Endothelial cell of umbilical vein (primary cell): ENCODE results near the gene NHS. TPM values are rescaled to one million over a fixed set of nuclear protein-coding genes. Genes with fewer than 3 reads are reported as not detected.

Experiments
- BruUV-seq: library from RNA; stranded (reverse); fragments of 400-500 nt; replicated peaks from 2 replicates; lab custom pipeline; 2021; lab: Mats Ljungman, UMichigan
- CTCF ChIA-PET: fragments of 300-600, 350-600 bp; sonication (Branson Sonifier 250); formaldehyde crosslinking; loops from one replicate; lab custom pipeline; 2021; ENCODE audit warnings: antibody characterized with exemption, inconsistent platforms; lab: Charles Lee
- POLR2A ChIA-PET: fragments of 300-600, 350-600 bp; sonication (Branson Sonifier 250); formaldehyde crosslinking; loops from one replicate; lab custom pipeline; 2021; ENCODE audit warnings: antibody characterized with exemption, inconsistent platforms; lab: Charles Lee
- DNase-seq: peaks from one replicate; pipeline ENCODE4 v3.0.0-alpha.2; 2011; ENCODE audit warnings: low read depth, low spot score
- FAIRE-seq: peaks from 2 replicates; lab custom pipeline; 2011; peaks lifted over from hg19 to GRCh38; lab: Jason Lieb, UNC
- H2AFZ ChIP-seq: 2 replicates; pipeline ENCODE4 v1.6.0; 2012; ENCODE audit warnings: low read depth, low read length, control low read depth, inconsistent platforms
- H3K27ac ChIP-seq: 2 replicates; pipeline ENCODE4 v1.5.1; 2011; ENCODE audit warnings: low read depth, mild to moderate bottlenecking, control low read depth, low read length, moderate library complexity; ENCODE audit not compliant: insufficient read depth
- H3K27me3 ChIP-seq, 2 experiments: 2 replicates each; pipeline versions ENCODE4 v1.6.0 to v1.6.1; 2011; ENCODE audit warnings: low read length in 2 of 2, mixed read lengths in 1 of 2; ENCODE audit not compliant: control insufficient read depth in 2 of 2, insufficient read depth in 2 of 2
- H3K36me3 ChIP-seq, 2 experiments: 2 replicates in 1 of 2; 3 replicates in 1 of 2; pipeline ENCODE4 v1.5.1; 2011; ENCODE audit warnings: low read length in 2 of 2, mild to moderate bottlenecking in 1 of 2, moderate library complexity in 1 of 2; ENCODE audit not compliant: control insufficient read depth in 2 of 2, insufficient read depth in 2 of 2; ENCODE audit errors: extremely low read depth in 1 of 2
- H3K4me1 ChIP-seq: 3 replicates; pipeline ENCODE4 v1.5.1; 2011; ENCODE audit warnings: mild to moderate bottlenecking, low read length; ENCODE audit not compliant: control insufficient read depth, insufficient read depth; ENCODE audit errors: extremely low read depth
- H3K4me2 ChIP-seq: 2 replicates; pipeline ENCODE4 v1.6.1; 2011; ENCODE audit warnings: low read length, control low read depth, mixed read lengths; ENCODE audit not compliant: insufficient read depth
- H3K4me3 ChIP-seq, 3 experiments: fragments of 200-600 bp in 1 of 3; sonication (generic), shearing (Covaris generic) in 1 of 3; replicated peaks in 1 of 3; 2 replicates each; pipeline ENCODE4 v1.5.1; 2011 to 2016; ENCODE audit warnings: control low read depth in 3 of 3, low read length in 3 of 3, mild to moderate bottlenecking in 2 of 3, inconsistent platforms in 1 of 3, low read depth in 1 of 3, moderate library complexity in 1 of 3; ENCODE audit not compliant: insufficient read depth in 1 of 3
- H3K79me2 ChIP-seq: 2 replicates; pipeline ENCODE4 v1.6.0; 2012; ENCODE audit warnings: low read length, inconsistent platforms; ENCODE audit not compliant: control insufficient read depth, insufficient read depth
- H3K9ac ChIP-seq: replicated peaks from 2 replicates; pipeline ENCODE3; 2011; ENCODE audit warnings: low read length, control low read depth; ENCODE audit not compliant: insufficient read depth; ENCODE audit errors: extremely low read depth
- H3K9me1 ChIP-seq: replicated peaks from 3 replicates; pipeline ENCODE4 v1.6.0; 2011; ENCODE audit warnings: mild to moderate bottlenecking, low read length; ENCODE audit not compliant: control insufficient read depth, insufficient read depth; ENCODE audit errors: extremely low read depth
- H3K9me3 ChIP-seq: replicated peaks from 2 replicates; pipeline ENCODE4 v1.5.1; 2012; ENCODE audit warnings: low read length, inconsistent platforms; ENCODE audit not compliant: control insufficient read depth, insufficient read depth
- H4K20me1 ChIP-seq: replicated peaks from 2 replicates; pipeline ENCODE3; 2011; ENCODE audit warnings: mild to moderate bottlenecking, low read length; ENCODE audit not compliant: control insufficient read depth, insufficient read depth; ENCODE audit errors: extremely low read depth
- EZH2 ChIP-seq: IDR thresholded peaks from 2 replicates; pipeline ENCODE4 v1.6.1; 2012; ENCODE audit warnings: borderline replicate concordance, low read depth, mild to moderate bottlenecking, moderate library complexity, low read length, inconsistent platforms; ENCODE audit not compliant: severe bottlenecking
- FOS ChIP-seq: IDR thresholded peaks from 2 replicates; pipeline ENCODE4 v1.6.1; 2011; ENCODE audit warnings: mild to moderate bottlenecking, low read length, moderate library complexity, borderline replicate concordance; ENCODE audit not compliant: insufficient read depth
- GATA2 ChIP-seq: IDR thresholded peaks from 2 replicates; pipeline ENCODE4 v1.7.0; 2011; ENCODE audit warnings: low read depth, mild to moderate bottlenecking, moderate library complexity, mixed read lengths, low read length; ENCODE audit not compliant: insufficient read length, insufficient read depth
- JUN ChIP-seq: IDR thresholded peaks from 2 replicates; pipeline ENCODE4 v1.6.1; 2011; ENCODE audit warnings: borderline replicate concordance, low read depth; ENCODE audit not compliant: insufficient read length, insufficient read depth
- MYC ChIP-seq: IDR thresholded peaks from one replicate; pipeline ENCODE4 v1.6.1; 2011; ENCODE audit warnings: mild to moderate bottlenecking, low read depth, low read length
- POLR2A ChIP-seq: IDR thresholded peaks from 2 replicates; pipeline ENCODE4 v1.6.1; 2012; ENCODE audit warnings: low read depth, mild to moderate bottlenecking, control low read depth, low read length
- POLR2AphosphoS5 ChIP-seq: IDR thresholded peaks from 2 replicates; pipeline ENCODE4 v1.6.1; 2012; ENCODE audit warnings: low read depth, mild to moderate bottlenecking, control low read depth, low read length, moderate library complexity; ENCODE audit not compliant: insufficient read depth
- dilution Hi-C: fragments of 300-500 bp; cut with MboI; formaldehyde crosslinking; loops from one replicate; pipeline ENCODE4 v1.15.0; 2019; ENCODE audit warnings: low sequenced_read_pairs; ENCODE audit not compliant: extremely low pct_ligation_motif_present
- intact Hi-C: fragments of 100-400 bp; cut with micrococcal nuclease; formaldehyde crosslinking; loops from one replicate; pipeline ENCODE4 v1.10.0; 2022
- polyA plus RNA-seq, 4 experiments: library from polyadenylated mRNA; depleted of rRNA in 3 of 4; stranded (reverse) in 3 of 4; unstranded in 1 of 4; fragments of >200 nt; gene quantifications; 2 replicates each; pipeline versions ENCODE4 v1.2.1 to v1.2.3, GENCODE V29; 2011 to 2012; ENCODE audit warnings: missing spikeins in 1 of 4
- total RNA-seq: library from RNA; stranded (reverse); gene quantifications from 2 replicates; pipeline ENCODE4 v1.2.3, GENCODE V29; 2021
- TF ChIP-seq, protein P1 (sequence below), 2 donors: IDR thresholded peaks; 1 replicate in 1 of 2; 2 replicates in 1 of 2; pipeline ENCODE4 v1.5.1; 2011; ENCODE audit warnings: low read length in 2 of 2, mild to moderate bottlenecking in 2 of 2, moderate library complexity in 2 of 2, control low read depth in 1 of 2, inconsistent platforms in 1 of 2, low read depth in 1 of 2; ENCODE audit not compliant: insufficient read depth in 1 of 2; ENCODE audit errors: extremely low read depth in 1 of 2
- TF ChIP-seq, protein P2 (sequence below): IDR thresholded peaks from 2 replicates; pipeline ENCODE4 v1.6.1; 2011; ENCODE audit not compliant: insufficient read depth, insufficient read length

The NHS gene
- total and polyA plus RNA-seq, 2 donors (not counting 3 experiments of a cell fraction or from before 2014, with no cell fraction given): 0.07 to 0.46 TPM

- FAIRE-seq: no peak
These were observed 122.2 kb downstream of the NHS start for GRCh38 chrX:17497193-17497592.

GRCh38 chrX:17499512-17499911 lies 124.5 kb downstream of the NHS start:
- Histone ChIP-seq H3K9me3 (no peaks in the 10 kb centered on the region), H3K4me3 (no peak overlapping the region), H3K9ac (no peak overlapping the region), H3K79me2 (no peaks in the 10 kb centered on the region), H3K4me1 (no peaks in the 10 kb centered on the region), H3K27ac (no peak overlapping the region), H2AFZ (no peak overlapping the region), H4K20me1 (no peaks in the 10 kb centered on the region), H3K9me1 (no peaks in the 10 kb centered on the region), H3K4me2 (no peak overlapping the region), H3K27me3 (no peaks in the 10 kb centered on the region), H3K36me3 (no peaks in the 10 kb centered on the region)
- CTCF ChIA-PET: no interaction called here
- DNase-seq (no peak), FAIRE-seq (no peak)
- BruUV-seq: no TSS peak
- dilution Hi-C loops: no loop called here
- no peak for TF ChIP-seq EZH2
- TF ChIP-seq MYC: no peak
- TF ChIP-seq, protein P1, sequence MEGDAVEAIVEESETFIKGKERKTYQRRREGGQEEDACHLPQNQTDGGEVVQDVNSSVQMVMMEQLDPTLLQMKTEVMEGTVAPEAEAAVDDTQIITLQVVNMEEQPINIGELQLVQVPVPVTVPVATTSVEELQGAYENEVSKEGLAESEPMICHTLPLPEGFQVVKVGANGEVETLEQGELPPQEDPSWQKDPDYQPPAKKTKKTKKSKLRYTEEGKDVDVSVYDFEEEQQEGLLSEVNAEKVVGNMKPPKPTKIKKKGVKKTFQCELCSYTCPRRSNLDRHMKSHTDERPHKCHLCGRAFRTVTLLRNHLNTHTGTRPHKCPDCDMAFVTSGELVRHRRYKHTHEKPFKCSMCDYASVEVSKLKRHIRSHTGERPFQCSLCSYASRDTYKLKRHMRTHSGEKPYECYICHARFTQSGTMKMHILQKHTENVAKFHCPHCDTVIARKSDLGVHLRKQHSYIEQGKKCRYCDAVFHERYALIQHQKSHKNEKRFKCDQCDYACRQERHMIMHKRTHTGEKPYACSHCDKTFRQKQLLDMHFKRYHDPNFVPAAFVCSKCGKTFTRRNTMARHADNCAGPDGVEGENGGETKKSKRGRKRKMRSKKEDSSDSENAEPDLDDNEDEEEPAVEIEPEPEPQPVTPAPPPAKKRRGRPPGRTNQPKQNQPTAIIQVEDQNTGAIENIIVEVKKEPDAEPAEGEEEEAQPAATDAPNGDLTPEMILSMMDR (IDR thresholded peaks at IDR 0.05; ENCODE audit: extremely low read depth in 1 of 2, insufficient read depth in 1 of 2, low read depth in 1 of 2, low read length in 2 of 2): no peak
- TF ChIP-seq POLR2A: no peak
- no peak for TF ChIP-seq JUN
- TF ChIP-seq, protein P2, sequence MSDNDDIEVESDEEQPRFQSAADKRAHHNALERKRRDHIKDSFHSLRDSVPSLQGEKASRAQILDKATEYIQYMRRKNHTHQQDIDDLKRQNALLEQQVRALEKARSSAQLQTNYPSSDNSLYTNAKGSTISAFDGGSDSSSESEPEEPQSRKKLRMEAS: no peak
- no peak for TF ChIP-seq FOS
- TF ChIP-seq POLR2AphosphoS5: no peak
- TF ChIP-seq GATA2: no peak
- POLR2A ChIA-PET: no interaction called here
- intact Hi-C loops: no loop called here

More at GRCh38 chrX:17497193-17497592, 122.2 kb downstream of the NHS start:
- H3K27me3 ChIP-seq: no peaks in the 10 kb centered on the region
- no peaks in the 10 kb centered on the region for H3K36me3 ChIP-seq
- POLR2A ChIA-PET: no interaction called here
- no peaks in the 10 kb centered on the region for H3K9me3 ChIP-seq
- intact Hi-C loops: no loop called here
- no TSS peak for BruUV-seq
- no peak for DNase-seq
- dilution Hi-C loops: no loop called here
- CTCF ChIA-PET: no interaction called here
- no peaks in the 10 kb centered on the region for H3K9me1 ChIP-seq
- no peak overlapping the region for H3K4me3 ChIP-seq
- H3K4me2 ChIP-seq: no peak overlapping the region
- no peaks in the 10 kb centered on the region for H3K79me2 ChIP-seq
- no peak overlapping the region for H3K9ac ChIP-seq
- TF ChIP-seq JUN: no peak
- H2AFZ ChIP-seq: no peak overlapping the region
- no peaks in the 10 kb centered on the region for H4K20me1 ChIP-seq
- H3K27ac ChIP-seq: no peak overlapping the region
- H3K4me1 ChIP-seq: no peaks in the 10 kb centered on the region
